MM.1S (cell line): ENCODE results near the gene RBM27.

Experiments used
- EZH2 ChIP-seq: fragments of 300-600 bp; sonication (generic); optimal IDR thresholded peaks from 2 replicates; pipeline ENCODE3; 2017; ENCODE audit warnings: low read depth, mild to moderate bottlenecking, antibody characterized with exemption, low read length, mixed read lengths
- TF ChIP-seq, protein P1 (sequence below): fragments of 300-600 bp; sonication (generic); IDR thresholded peaks from 2 replicates; pipeline ENCODE4 v1.5.1; 2016; ENCODE audit warnings: antibody characterized with exemption, low read length, mixed read lengths

GRCh38 chr5:146193285-146193684 lies 10.1 kb upstream of the RBM27 start:
- TF ChIP-seq, protein P1, sequence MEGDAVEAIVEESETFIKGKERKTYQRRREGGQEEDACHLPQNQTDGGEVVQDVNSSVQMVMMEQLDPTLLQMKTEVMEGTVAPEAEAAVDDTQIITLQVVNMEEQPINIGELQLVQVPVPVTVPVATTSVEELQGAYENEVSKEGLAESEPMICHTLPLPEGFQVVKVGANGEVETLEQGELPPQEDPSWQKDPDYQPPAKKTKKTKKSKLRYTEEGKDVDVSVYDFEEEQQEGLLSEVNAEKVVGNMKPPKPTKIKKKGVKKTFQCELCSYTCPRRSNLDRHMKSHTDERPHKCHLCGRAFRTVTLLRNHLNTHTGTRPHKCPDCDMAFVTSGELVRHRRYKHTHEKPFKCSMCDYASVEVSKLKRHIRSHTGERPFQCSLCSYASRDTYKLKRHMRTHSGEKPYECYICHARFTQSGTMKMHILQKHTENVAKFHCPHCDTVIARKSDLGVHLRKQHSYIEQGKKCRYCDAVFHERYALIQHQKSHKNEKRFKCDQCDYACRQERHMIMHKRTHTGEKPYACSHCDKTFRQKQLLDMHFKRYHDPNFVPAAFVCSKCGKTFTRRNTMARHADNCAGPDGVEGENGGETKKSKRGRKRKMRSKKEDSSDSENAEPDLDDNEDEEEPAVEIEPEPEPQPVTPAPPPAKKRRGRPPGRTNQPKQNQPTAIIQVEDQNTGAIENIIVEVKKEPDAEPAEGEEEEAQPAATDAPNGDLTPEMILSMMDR: no peak
- no peak for TF ChIP-seq EZH2
